Measurements from ENCODE around the gene SYVN1.
"Not testable (repeated sequence)": the region's sequence is repeated elsewhere in the genome, so short reads cannot be mapped to it uniquely, and the experiment has no call there.

The SYVN1 gene

DNA sequence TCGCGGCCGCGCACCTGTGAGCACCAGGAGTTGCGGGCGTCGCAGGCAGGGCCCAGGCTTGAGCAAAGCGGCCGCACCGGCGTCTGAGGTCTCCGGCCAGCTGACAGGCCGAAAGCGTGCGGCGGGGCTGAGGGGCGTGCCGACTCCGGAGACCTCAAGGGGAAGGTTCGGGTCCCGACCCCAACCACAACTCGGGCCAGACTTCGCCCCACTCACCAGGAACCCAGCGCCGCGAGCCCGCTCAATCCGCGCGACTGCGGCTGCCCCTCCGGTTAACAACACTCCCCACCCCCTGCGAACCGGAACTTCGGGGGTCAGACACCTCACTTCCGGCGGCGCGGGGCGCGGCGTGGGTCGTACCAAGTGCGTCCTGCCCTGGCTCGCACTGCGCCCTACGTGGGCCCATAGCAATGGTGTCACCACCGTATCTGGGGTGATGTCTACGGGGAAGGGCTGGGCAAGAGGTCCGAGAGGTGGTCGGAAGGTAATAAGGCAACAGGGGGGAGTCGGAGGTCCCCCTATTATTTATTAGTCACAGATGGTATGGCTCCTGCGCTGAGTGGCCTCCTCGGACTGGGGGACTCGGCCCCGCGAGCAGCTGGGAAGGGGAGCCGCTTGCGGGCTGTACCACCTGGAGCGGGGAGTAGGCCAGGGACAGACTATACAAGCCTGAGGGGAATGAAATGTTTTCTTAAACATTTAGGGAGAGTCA is at the start of gene SYVN1:
SYVN1 (minus strand) TSS at position 280 of the 712 bp plus-strand sequence. CDS start 918 bp downstream, outside the sequence.
- DNase-seq: peak; percentile 93

DNA sequence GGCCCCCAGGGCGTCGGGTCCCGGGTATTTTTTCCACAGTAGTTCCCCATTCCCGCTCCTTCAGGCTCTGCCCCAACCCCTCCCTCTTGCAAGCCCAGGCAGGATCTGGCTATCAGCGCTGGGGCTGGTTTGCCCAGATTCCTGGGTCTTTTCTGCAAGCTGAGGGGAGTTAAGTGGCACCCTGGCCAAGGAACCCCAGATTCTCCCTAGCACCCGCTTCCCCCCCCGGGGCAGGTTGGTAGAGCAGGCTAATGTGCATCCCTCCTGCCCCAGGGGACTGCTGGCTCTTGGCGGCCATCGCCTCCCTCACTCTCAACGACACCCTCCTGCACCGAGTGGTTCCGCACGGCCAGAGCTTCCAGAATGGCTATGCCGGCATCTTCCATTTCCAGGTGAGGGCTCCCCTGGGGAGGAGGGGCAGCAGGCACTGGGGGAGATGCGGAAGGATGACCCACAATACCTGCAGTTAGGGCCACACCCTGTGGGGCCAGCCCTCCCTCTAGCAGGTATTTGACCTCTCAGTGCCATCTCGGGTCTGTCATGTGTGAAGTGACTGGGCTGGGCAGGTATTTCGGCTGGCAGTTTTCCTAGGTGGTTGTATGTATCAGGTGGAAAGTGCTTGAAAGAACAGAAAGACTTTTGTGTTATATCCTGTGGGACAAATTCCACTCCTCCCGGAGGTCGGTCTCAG is 49.0 kb upstream of the SYVN1 start:
- no peak for DNase-seq

DNA sequence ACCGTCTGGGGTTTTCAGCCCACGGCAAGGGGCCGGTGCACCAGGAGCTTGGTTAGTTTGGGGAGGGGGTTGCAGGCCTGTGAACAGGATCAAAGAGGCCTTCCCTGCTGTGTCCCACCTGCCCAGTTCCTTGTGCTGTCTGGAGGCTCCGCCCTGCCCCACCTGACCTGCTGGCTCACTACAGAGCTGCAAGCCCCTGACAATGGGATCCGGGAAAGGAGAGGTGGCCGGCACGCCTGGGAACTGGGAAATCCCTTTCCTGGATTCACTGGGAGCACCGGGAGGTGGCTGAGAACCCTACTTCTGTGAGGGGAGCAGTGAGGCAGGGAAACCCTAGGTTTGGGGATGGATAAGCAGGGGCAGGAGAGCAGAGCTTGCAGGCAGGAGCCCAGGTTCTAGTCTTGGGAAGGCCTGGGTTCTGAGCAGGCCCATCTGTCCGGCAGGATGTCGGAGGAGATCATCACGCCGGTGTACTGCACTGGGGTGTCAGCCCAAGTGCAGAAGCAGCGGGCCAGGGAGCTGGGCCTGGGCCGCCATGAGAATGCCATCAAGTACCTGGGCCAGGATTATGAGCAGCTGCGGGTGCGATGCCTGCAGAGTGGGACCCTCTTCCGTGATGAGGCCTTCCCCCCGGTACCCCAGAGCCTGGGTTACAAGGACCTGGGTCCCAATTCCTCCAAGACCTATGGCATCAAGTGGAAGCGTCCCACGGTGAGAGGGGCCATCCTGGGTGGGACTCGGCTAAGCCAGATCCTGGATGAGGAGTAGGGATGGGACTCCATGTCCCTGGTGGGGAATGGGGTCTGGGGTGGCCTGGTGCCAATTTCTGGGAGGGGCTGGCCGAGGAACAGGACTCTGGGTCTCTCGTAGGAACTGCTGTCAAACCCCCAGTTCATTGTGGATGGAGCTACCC is 48.2 kb upstream of the SYVN1 start:
- DNase-seq: no peak

DNA sequence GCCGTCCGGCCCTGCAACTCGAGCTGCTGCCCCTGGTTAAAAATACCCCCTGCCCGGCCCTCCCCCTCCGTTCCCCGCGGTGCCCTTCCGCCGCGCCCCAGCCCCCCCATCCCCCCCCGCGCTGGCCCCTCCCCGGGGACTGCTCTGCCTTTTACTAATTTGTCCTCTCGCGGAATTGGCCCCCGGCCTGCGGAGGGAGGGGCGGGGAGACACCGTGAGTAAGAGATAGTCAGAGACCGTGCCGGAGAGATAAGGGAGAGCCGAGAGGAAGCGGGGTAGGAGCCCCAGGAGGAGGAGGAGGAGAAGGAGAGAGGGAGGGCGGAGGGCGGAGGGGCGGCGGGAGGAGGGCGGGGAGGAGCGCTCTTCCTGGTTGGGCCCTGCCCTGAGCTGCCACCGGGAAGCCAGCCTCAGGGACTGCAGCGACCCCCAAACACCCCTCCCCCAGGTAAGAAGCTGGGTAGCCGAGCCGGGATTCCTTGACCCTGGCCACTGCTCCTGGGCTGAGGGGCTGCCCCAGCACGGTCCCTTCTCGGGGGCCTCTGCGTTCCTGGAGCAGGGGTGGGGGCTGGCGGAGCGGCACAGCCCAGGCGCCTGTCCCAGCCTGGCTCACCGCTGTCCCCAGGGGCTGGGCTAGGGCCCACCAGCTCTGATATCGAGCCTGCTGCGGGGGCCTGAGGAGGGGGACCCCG is 47.4 kb upstream of the SYVN1 start, which contains the start of gene CAPN1:
CAPN1 (plus strand) TSS at position 360 of the 689 bp plus-strand sequence. CDS start 774 bp downstream, outside the sequence.
- DNase-seq: no peak

DNA sequence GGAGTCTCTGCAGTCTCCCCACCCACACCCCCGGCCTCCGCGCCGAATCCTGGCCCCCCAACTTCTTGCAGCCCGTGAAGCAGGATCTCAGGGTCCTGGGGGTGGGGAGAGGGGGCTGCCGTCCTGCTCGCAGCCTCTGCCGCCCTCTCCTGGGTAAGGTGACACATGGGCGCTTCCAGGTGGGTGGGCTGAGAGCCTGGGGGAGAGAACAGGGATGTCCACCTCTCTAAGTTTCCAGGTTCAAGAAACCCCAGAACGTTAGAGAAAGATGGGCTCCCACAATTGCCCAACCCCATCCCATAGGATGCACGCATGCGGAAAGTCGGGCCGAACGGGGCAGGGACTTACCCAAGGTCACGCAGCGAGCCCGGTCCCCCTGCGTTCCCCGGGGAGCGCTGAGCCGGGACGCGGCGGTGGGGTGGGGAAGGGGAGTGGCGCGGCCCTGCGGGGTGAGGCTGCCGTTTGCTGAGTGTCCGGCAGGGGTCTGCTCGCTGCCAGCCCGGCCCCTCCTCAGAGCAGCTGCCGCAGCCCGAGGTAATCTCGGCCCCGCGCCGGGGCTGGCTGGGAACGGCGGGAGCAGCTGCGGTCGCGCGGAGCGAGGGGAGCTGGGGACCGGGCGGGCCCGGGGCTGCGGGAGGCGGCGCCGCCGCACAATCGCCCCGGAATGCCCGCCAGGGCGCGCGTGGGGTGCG is 46.7 kb upstream of the SYVN1 start:
- DNase-seq: peak; percentile 85

DNA sequence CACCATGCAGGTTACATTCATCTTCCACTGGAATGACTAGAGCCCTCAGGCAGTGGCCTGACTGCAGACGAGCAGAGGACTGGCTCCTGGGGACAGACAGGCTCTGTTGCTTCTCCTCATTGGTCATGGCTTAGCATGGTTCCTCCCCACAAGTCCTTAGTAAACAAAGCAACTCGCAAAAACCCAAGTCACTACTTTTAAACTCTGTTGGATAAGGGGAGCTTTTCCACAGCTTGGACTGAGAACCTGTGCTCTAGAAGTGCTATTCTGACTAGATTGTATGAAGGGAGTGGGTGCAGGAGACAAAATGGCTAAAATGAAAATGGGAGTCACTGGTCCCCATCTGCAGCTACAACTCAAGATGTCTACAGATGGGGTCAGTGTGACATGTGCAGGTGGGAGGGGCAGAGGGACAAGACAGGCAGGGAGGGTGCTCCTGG is 40.3 kb upstream of the SYVN1 start:
- DNase-seq: not testable (repeated sequence)

DNA sequence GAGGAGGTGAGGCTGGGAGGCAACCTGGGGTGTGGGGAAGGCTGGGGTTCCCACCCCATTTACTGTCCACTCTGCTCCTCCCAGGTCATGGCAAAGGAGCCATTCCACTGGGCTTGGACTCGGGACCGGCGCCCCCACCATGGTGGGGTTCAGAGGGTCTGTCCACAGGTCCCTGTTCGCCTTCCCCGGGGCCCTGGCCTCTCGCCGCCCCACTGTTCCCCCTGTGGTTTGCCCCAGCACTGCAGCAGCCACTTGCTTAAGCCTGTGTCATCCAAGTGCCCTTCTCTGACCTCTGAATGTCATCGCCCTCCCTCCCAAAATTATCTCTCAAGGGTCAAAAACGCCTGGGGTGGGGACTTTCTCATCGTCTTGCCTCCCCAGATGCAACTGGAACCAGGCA is 38.3 kb upstream of the SYVN1 start:
- no peak for DNase-seq

DNA sequence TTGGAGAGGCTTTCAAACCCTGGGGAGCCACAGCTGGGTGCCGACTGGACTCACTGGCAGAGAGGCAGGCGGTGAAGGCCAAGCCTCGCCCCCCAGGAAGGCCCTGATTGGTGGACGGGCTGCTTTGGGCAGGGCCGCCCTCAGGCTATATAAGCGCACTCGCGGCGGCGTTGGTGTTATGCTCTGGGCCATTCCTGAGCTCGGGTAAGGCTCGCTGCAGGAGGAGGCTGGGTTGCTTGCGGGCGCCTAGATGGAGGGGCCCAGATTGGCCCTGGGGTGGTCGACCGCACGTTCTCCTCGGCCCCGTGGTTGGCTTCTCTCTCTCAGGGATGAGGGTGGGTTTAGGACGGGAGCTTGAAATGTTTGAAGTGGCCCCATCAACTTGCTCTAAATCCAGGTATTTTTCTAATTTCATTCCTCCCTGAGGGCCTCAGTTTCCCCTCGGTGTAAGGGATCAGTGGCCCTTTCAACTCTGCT is 35.8 kb upstream of the SYVN1 start, which contains the start of gene SPDYC:
SPDYC (plus strand) TSS at position 176 of the 477 bp plus-strand sequence. CDS start 1,125 bp downstream, outside the sequence.
- DNase-seq: no peak

DNA sequence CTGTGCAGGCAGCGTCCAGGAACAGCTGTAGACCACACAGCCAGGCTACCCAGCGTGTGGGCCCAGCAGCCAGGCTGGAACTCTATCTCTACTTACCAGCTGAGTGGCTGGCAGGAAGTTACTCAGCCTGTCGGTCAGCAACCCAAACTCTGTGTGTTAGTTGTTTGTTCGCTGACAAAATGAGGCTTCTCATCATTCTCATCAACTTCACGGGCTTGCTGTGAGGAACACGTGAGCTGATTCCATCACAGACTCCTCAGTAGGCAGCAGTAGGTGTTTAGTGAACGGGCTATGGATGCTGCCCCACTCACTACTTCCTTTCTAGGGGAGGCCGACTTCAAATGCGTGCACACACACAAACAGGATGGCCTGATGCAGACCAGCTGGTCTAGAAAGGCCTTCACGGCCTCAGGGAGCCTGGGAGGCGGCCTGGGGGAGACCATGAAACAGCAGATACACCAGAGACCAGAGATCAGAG is 34.9 kb upstream of the SYVN1 start:
- peak; percentile 90 for DNase-seq

DNA sequence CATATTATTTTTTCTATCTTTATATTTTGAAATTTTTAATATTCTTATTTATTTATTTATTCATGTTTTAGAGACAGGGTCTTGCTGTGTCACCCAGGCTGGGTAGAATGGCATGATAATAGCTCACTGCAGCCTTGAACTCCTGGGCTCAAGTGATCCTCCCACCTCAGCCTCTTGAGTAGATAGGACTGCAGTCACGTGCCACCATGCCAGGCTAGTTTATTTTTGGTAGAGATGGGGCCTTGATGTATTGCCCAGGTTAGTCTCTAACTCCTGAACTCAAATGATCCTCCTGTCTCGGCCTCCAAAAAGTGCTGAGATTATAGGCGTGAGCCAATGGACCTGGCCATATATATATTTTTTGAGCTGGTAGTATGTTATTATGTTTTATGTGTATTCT is 33.3 kb upstream of the SYVN1 start:
- no peak for DNase-seq

DNA sequence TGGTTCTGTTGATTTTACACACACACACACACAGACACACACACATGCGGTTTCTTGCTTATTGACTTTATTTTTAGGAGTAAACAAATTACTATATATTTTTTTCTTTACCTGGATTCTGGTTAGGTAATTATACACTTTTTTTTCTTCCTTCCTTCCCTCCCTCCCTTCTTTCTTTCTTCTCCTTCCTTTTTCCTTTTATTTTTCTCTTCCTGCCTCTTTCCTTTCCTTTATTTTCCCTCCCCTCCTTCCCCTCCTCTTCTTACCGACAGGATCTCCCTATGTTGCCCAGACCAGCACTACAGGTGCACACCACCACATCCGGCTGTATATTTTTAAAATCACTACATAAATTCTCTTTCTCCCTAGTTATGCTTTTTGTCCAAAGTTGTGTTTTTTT is 32.6 kb upstream of the SYVN1 start:
- DNase-seq: no peak

DNA sequence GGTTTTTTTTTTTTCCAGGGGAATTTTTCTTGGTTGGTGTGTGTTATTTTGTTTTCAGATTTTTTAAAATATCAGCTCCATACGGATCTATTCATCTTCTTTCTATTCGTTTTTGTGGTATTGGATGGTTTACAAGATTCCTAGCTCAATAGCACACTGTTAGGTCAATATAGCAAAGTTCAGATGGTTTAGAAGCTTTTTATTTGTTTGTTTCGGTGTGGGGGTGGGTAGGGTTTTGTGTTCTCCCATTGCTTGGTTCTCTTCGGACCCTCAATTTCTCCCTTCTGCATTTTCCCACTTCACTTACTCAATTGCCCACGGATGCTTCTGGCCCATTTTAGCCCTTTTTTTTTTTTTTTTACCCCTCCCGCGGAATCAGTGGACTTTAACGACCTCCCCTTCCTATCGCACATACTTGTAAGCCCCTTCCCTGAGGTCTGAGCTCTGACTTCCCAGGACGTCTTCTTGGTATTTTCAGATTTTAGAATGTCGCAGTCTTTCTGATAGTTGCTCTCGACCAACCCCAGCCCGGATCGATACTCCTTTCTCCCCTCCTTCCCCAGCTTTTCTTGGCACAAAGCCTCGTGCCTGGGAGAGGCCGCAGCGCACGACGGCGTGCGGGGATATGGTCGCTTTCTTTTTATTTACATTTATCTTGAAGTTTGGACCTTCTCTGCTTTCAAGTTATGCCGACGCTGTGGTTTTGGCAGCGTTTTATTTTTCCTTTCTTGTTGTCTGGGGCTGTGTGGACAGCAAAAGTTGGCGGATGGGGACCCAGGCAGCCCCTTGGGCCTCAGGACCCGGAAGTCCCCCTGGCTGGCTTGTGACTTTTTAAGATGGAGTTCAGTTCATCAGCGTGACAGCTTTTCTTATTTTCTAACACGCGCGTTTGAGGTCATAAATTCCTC is 31.3 kb upstream of the SYVN1 start:
- DNase-seq: no peak

DNA sequence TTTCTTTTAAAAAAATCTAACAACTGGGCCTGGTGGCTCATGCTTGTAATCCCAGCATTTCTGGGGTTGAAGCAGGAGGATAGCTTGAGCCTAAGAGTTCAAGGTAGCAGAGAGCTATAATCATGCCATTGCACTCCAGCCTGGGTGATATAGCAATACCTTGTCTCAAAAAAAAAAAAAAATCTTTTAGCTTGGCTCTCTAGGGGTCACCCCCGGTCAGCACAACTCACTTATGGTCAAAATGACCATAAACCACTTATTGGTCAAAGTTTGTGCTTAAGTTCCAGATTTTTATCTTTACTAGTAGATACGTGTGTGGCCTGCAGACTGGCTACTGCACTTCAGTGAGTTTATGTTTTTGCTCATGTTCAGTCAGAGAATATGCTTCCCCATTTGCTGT is 29.4 kb upstream of the SYVN1 start:
- DNase-seq: no peak

DNA sequence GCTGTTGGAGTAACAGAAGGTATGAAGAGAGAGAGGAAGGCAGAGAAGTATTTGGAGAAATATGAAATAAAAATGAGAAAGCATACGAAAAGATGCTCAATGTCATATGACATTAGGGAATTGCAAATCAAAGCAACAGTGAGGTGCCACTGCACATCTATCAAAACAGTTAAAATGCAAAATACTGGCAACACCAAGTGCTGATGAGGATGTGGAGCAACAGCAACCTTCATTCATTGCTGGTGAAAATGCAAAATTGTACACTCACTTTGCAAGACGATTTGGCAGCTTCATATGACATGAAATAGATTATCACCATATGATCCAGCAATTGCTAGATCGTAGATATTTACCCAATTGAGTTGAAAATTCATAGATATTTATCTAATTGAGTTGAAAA is 26.3 kb upstream of the SYVN1 start:
- DNase-seq: no peak

DNA sequence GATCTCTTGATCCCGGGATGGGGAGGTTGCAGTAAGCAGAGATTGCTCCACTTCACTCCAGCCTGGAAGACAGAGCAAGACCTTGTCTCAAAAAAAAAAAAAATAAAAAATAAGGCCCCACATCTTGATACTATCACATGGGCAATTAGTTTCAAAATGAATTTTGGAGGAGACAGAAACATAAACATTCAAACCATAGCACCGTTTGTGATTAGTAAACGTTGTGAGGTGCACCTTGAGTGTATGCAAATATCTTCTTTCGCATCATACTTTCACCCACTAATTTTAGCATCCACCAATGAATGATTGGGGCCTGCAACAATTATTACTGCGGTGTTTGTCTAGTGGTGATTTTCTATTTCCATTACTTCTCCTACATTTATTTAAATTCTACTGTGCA is 24.7 kb upstream of the SYVN1 start:
- DNase-seq: no peak

DNA sequence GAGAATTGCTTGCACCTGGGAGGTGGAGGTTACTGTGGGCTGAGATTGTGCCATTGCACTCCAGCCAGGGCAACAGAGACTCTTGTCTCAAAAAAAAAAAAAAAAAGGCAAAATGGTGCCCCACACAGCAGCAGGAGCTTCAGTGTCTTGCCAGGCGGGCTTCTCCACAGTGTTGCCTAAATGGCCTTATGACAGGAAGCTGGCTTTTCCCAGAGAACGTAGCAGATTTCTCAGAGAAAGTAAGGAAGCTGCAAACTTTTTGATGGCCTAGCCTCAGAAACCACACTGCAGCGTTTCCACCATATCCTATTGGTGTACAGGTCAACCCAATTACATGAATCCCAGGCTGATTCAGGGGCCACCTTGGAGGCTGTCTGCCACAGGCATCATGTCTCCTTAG is 23.0 kb upstream of the SYVN1 start:
- no peak for DNase-seq

DNA sequence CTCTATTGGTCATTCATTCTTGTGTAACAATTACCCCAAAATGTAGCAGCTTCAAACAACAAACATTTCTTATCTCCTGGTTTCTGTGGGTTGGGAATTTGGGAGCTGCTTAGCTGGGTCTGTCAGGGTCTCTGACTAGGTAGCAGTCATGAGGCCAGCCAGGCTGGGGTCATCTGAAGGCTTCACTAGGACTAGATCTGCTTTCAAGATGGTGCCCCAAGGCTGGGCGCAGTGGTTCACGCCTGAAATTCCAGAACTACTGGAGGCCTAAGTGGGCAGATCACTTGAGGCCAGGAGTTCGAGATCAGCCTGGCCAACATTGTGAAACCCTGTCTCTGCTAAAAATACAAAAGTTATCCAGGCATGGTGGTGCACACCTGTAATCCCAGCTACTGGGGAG is 22.6 kb upstream of the SYVN1 start:
- no peak for DNase-seq

DNA sequence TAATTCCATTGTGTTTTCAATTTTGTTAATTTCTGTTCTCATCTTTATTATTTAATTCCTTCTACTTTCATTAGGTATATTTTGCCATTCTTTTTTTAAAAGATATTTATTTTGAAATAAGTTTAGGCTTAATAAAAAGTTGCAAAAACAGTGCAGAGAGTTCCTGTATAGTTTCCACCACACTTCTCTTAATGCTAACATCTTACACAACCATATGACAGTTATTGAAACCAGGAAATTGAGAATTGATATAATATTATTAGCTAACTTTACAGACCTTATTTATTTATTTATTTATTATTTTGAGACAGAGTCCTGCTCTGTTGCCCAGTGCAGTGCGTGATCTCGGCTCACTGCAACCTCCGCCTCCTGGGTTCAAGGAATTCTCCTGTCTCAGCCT is 21.9 kb upstream of the SYVN1 start:
- no peak for DNase-seq

DNA sequence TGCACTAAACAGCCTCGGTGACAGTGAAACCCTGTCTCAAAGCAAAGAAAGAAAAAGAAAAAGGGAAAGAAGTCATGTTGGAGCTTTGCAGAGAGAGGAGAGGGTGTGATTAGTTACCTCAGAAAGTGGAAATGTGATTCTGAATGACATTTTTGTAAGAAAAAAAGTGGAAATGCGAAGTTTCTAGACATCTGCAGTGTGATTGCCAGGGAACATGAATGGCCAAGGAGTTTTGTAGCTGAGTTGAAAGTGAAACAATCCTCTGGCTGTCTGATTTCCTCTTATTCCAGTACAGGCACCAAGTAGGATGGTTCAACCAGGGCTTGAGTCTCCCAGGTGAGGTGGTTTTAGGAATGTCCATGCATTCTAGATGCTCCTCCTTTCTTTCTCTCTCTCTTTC is 17.8 kb upstream of the SYVN1 start:
- no peak for DNase-seq

DNA sequence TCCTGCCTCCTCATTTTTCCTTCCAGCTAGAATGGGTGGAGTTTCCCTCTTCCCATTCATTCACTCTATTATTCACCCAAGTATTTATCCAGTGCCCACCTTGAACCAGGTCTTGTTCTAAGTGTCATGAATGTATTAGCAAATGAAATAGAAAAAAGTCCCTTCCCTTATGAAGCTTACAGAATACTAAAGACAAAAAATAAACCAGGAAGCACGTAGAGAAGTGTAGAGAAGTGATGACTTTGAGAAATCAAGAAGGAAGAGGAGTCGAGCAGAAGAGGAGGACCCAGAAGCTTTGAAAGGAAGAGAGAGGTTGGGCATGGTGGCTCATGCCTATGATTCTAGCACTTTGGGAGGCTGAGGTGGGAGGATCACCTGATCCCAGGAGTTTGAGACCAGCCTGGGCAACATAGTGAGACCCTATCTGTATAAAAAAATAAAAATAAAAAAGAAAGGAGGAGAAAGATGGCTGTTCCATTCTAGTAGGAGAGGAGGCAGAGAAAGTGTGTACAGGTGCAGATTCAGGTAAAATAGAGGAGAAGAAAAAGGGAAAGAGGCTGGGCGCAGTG is 17.1 kb upstream of the SYVN1 start:
- no peak for DNase-seq

All from KG1 (cell line).